GM18867 (cell line): Measurements from ENCODE around the gene PPM1L.
"Not testable (repeated sequence)": the region's sequence is repeated elsewhere in the genome, so short reads cannot be mapped to it uniquely, and the experiment has no call there.

ENCODE experiments used
- ATAC-seq: cut with Tn5 transposase; IDR thresholded peaks from one replicate; pipeline ENCODE4 v1.9.1; 2021; ENCODE audit warnings: mild to moderate bottlenecking, moderate library complexity; ENCODE audit not compliant: unreplicated experiment

PPM1L gene

DNA sequence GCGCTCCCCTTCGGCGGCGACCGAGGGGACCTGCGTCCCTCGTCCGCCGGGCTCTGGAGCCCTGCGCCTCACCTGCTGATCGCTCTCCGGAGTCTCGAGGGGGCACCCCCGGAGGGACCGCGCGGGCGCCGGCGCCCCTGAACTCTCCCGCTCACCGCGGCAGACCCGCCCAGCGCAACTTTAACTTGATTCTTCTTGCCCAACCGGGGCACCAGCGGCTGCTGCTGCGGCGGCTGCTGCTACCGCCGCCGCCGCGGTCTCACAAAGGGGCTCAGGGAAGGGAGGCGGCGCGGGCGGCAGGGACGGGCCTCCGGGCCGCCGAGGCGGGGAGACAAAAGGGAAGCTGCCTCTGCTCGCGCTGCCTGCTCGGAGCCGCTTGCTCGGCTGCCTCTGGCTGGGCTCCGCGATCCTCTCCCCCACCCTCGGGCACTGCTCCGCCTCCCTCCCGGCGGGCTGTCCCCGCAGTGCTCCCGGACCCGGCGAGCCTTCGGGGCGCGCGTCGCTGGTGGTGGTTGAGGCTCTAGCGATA lies at the start of gene PPM1L:
Gene PPM1L, plus strand, starts transcription at position 456 of the 529 bp plus-strand sequence.
- peak; percentile 50 for ATAC-seq

DNA sequence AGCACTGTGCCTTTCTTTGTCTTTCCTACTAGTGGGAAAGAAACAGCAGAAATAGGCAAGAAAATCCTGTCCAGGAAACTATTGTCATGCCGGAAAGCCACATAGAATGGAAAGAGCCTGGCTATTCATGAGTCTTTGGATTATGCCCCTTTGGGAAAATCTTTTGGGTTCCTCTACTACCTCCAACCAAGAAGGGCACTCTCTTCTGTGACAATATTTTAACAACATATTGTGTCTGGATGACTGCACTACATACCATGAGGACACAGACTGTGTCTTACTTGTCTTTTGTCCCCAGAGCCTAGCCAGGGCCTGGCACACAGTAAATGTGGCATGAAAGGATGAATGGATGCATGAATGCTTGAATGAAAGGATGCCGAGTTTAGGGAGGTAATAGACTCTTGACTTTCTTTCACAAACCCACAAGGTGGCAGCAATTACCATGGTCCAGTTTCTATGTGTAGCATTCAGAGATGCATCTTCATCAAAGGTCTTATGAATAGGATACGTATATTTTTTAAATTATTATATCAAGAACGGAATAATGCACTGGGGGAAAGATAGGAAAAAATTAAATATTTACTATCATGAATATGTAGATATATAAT lies 48.7 kb upstream of the PPM1L start:
- ATAC-seq: peak; percentile 80

DNA sequence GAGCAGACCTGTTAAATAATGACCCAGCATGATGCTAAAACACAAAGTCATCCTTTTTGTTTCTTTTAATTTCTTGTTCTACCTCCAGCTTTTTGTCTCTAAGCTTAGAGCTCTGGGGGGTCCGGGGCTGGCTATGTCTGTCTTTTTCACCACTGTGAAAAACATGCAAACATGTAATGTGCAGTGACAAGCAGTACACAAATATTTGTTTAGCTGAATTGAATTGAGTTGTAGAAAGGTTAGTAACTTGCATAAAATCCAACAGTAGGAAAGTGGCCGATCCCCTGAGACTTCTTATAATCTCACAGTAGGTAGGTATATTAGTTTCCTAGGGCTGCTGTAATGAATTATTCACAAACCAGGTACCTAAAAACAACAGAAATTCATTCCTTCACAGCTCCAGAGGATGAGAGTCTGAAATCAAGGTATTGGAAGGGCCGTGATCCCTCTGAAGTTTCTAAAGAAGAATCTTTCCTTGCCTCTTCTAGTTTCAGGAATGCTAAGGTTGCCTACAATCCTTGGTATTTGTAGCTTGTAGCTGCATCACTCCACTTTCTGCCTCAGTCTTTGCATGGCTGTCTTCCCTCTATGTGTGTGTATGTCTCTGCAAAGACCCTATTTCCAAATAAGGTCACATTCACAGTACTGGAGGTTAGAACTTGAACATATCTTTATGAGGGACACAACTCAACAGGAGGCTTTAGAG lies 46.4 kb upstream of the PPM1L start:
- ATAC-seq: no peak

DNA sequence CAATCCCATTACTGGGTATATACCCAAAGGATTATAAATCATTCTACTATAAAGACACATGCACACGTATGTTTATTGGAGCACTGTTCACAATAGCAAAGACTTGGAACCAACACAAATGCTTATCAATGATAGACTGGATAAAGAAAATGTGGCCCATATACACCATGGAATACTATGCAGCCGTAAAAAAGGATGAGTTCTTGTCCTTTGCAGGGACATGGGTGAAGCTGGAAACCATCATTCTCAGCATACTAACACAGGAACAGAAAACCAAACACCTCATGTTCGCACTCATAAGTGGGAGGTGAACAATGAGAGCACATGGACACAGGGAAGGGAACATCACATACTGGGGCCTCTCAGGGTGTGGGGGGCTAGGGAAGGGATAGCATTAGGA lies 42.9 kb upstream of the PPM1L start:
- not testable (repeated sequence) for ATAC-seq

DNA sequence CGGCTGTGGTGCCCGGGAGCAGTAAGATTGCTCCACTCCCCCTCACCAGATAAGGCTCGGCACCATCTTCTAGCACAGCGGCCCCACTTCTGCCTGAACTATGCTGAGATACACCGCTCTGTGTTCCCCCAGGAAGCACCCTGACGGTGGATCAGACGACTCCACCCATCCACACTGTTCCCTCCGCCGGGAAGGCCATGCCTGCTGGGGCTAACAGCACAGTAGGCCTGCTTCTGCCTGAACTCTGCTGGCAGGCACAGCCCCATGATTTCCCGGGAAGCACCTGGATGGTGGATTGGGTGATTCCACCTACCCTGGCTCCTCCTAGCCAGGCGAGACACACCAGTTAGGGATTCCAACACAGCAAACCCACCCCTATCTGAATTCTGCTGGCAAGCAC lies 36.3 kb upstream of the PPM1L start:
- ATAC-seq: no peak

DNA sequence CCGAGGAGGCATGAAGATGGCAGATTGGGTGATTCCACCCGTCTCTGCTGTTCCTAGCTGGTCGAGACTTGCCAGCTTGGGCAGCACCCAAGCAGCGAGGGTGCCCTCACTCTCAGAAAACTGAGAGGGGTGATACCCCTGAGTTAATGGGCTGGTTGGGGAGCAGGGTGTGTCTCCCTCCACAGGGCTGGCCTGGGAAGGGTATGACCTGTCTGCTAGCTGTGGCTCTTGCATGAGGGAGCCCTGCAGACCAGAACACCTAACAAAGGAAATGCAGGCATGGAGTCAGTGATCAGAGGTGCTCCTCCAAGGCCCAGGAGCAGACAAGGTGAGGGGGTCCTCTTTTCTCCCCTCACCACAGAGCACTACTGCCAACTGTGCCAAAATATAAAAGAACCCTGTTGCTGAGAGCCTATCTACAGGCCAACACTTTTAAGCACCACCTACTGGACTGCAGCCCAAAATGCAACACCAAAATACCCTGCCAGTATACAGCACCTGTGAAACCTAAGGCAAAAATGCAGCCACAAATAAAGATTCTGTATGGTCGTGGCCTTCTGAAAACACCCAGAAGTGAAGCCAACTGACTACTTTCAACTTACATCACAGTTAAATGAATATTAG lies 35.8 kb upstream of the PPM1L start:
- peak; percentile 88 for ATAC-seq

DNA sequence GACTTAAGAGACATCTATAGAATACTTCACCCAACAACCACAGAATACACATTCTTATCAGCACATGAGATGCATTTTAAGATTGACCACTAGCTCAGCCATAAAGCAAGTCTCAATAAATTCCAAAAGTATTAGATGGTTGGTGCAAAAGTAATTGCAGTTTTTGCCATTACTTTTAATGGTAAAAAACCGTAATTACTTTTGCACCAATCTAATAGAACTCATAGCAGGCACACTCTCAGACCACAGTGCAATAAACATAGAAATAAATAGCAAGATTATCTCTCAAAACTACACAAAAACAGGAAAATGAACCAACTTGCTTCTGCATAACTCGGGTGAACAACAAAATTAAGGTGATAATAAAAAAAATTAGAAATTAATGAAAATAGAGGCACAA lies 33.7 kb upstream of the PPM1L start:
- ATAC-seq: no peak

DNA sequence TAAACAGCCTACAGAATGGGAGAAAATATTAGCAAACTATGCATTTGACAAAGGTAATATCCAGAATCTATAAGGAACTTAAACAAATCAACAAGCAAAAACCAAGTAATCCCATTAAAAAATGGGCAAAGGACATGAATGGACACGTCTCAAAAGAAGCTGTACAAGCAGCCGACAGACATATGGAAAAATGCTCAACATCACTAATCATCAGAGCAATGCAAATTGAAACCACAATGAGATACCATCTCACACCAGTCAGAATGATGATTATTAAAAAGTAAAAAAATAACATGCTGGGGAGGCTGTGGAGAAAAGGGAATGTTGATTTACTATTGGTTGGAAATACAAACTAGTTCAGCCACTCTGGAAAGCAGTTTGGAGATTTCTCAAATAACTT lies 30.7 kb upstream of the PPM1L start:
- ATAC-seq: no peak

DNA sequence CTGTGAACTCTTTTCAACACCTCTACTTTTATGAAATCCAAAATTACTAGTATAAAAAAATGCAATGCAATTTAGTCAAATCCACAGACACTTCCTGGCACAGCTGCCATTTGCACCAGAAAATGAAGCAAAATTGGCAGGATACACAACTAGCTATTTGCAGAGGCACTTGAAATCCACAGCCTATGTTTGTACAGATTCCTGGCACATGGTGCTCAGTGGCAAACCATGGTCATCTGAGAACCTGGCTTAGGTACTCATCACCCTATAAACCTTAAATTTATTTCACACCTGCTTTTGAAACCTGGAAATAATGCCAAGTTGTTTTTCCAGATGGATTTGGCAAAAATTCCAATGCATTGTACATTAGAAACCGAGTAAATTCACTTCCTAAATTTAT lies 20.2 kb upstream of the PPM1L start:
- ATAC-seq: no peak

DNA sequence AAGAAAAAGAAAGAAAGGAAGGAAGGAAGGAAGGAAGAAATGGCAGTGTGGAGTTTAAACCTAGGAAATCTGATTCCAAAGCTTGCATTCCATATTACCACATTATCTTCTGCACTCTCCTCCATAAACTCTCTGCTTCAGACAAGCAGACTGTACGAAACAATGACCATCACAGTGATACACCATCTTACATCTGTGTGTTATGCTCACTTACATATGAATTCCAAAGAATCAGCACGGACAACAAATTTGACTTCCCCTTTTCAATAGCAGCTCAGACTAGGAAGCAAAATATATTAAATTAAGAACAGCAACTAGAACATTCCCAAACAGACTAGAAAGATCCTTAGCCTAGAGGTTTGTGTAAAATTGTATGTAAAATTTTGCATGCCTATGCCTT lies 18.0 kb upstream of the PPM1L start:
- no peak for ATAC-seq

DNA sequence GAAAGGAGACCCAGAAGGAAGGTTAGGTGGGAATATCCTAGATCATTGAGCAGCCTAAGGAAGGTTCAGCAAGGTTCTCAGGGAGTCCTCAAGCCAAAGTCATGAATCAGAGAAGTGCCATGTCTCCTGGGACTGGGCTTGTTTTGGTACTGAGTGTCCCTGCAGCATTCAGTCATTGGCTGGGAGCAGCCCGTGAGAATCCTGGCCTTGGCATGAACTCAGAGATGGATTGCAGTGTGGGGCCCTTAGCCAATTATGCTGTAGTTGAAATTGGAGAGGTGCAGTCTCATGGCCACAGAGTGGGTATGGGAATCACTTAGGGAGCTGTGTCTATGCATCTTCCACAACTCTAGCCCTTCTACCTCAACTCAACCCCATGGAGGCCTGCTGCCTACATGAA lies 17.0 kb upstream of the PPM1L start:
- ATAC-seq: no peak

DNA sequence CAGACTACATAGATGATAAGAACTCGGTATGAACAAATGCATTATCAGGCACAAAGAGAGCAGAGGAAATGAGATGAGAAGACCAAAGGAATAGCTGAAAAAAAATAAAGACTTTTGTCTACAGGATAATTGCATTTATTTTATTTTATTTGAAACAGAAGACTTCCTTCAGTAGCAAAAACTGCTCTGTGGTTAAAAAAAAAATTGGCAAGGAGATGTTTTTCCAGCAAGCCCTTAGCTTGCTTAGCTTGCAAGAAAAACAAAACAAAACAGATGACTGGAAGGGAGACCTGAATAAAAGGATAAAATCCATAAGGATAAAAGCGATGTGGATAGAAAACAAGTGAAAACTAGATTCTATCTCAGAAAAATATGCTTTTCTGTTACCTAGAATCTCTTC lies 9.1 kb upstream of the PPM1L start:
- ATAC-seq: no peak

DNA sequence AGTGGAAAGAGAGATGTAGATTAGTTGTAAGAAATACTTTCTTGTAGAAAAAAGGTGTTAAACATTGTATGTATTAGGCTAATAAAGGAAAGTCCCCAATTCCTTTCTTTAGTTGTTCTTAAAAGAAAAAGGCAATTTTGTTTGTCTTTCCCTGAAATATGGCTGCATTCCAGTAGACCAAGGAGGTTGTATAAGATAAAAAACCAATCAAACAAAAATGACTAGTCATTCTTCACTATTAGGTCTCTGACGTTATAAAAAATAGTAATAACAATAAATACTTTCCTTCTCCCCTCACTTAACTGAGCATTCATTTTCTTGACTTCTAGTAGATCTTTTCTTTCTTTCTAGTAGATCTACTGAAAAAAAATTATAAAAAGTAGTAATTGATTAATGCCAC lies 8.6 kb upstream of the PPM1L start:
- no peak for ATAC-seq

DNA sequence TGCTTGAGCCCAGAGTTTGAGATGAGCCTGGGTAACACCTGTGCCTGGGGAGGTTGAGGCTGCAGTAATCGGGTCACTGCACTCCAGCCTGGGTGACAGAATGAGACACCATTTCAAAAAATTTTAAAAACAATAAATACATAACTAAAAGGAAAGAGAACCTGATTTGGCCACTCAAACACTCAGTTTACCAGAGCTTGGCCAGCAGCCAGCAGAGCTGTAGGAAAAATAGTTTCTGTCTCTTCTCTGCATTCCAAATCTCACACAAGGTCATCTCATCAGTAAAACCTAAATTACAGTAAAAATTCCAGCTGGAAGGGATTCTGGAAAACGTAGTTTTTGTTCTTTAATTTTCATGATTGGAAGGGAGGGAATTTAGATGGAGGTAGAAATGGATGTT lies 7.8 kb upstream of the PPM1L start:
- no peak for ATAC-seq

DNA sequence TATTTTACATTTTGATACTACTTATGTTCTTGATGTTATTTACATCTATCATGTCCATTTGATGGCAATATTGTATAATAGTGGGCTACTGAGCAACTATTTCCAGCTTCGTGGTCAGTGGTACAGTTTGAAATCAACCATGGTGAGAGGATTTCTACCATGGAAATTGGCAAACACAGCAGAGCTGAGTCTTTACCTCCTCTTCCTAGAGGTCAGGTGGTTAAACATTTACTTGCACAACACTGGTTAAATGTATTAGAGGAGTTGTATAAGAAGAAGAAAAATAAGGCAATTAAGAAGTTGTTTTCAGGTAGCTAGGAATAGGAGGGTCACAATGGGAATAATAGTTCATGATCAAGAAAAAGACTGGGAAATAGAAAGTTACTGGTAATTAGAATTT lies 7.2 kb upstream of the PPM1L start:
- ATAC-seq: no peak

DNA sequence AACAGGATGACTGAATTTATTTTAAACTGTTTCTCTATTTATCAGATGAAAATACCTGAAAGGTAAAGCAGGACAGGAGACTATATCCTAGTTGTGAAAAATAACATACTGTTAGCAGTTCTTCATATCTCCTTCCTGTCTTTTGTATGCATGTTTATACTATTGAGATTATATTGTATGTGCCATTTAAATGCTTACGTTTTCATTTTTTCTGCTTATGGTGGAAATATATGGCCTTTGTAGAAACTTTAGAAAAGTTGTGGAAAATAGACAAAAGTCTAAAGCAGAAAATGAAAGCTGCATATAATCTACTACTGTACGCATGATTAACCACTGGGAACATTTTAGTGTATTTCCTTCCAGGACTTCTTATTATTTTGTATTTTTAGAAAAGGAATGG lies 2.1 kb upstream of the PPM1L start:
- no peak for ATAC-seq

DNA sequence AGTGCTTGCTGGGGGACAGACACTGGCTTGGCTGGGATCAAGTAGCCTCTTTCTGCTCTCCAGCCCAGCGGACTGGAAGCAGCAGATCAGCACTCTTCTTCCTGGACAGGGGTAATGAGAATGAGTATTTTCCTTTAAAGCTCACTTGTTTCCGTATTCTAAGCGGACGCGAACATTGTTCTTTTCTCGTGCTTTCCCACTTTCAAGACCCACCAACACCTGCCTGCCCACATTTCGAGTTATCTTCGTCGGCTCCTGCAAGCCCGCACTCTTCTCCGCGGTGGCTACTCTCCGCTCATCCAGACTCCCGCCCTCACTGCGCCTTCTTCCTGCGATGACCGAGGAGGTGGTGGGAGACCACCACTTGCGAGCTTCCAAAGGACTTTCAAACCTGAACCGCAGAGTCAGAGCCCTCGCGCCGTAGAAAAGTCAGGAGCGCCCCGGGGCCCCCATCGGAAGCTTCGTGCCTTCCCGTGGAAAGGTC lies 1.6 kb upstream of the PPM1L start:
- ATAC-seq: no peak

DNA sequence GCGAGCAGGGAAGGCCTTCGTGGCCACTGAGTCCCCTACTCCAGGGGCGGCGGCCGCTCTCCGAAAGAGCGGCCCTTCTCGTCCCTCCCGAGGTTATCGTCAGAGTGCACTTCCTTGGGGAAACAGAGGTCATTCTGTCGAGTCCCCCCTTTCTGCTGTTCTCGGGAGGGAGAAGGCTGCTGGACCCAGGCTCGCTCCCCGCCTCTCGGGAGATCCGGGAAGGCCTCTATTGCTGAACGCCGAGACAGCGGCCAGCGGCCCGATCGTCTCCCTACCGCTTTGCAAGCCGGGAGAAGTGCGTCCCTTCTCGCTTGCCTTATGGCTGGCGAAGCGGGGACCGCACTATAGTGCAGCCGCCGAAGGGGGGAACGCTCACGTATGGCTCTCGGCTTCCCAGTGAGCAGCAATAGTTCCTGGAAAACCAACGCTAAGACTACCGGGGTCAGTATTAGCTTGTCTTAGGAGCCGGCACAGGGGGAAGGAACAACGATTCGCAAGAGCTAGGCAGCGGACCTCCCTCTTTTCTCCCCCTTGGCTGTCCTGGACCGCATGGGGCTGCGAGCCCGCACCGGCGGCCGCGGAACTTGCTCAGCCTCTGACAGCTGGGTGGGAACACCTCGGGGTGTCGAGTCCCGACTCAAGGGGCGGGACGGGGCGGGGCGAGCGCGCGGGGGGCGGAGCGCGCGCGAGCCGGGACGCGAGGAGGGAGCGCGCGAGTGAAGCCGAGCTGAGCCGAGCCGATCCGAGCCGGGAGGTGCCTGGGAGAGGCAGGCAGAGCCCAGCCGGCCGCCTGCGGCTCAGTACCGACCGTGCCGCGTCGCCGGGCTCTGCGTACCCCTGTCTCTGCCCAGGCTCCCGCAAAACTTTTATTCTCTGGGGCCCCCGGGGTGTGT lies 930 bp upstream of the PPM1L start:
- ATAC-seq: peak; percentile 89

DNA sequence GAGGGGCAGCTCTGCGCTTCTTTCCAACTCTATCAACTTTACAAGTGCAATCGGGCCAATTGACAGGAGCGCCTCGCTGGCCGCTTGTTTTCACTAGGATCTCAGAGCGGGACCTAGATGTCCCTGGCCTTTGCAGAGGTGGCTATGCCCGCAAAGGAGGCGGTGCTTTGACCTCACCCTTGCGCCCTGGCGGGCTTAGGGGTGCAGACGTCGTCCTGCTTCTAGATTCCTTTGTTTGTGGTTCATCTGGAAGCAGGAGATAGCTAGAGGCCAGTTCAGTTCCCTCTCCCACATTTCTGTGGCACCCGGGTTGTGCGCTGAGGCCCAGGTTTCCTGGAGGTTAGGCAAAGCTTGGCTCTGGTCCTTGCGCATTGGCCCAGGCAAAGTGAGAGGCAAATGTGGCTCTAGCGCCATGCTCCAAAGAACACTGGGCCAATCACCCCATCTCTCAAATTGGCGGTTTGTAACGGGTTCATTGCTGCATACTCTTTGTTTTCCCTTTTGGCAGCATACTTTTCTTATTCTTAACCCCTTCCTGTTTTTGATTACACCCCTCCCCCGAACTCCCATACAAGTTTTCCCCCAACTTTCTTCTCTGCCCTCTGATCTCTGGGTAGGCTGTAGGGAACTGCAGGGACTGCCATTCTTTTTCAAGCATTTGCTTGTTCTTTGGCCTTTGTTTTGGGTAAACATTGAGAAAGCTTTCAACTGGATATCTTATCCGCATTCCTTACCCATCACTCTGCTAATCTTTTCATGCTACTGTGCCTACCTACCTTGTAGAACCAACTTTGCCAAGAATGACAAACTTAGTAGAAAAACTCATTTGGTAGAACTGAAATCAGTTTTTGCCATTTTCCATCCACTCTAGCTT lies 1.4 kb downstream of the PPM1L start:
- ATAC-seq: no peak

DNA sequence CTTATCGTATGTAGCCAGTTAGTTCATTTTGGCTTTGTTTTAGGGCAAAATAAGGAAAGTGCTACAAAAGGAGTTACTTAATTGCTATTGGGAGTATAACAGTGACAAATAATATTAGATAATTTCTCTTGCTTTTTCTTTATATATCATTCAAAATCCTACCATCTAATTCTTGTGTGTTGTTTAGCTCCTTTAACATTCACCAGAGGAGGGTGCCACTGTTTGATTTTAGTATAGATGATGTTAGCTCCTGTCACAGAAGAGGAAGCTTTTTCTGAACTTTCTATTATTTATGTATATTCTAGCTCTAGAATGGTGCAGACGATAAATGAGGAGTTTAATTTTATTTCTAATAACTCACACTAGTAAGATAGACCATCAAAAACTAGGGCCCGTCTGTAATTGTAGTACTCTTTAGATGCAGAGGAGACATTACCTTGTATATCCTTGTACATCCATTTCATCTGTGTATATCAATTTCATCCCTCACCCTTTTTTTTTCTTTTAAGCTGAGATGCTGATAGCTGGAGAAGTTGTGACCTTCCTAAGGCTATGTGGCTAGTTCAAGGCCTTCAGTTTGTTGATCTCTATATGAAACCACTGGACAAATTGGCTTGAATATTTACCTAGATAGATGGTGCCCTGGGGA lies 3.0 kb downstream of the PPM1L start:
- no peak for ATAC-seq
